Uterus (tissue), 2 donors: ENCODE data around the gene SMIM13.

ENCODE experiments used
- CTCF ChIP-seq, 4 experiments: fragments of 200-600 bp in 2 of 4; fragments of 450-650 bp in 2 of 4; sonication (generic) in 2 of 4; IDR thresholded peaks; one replicate each; pipeline ENCODE4 v1.5.1; 2016 to 2019; ENCODE audit warnings: antibody characterized with exemption in 4 of 4, mild to moderate bottlenecking in 2 of 4, moderate library complexity in 1 of 4
- POLR2A ChIP-seq, 2 donors: fragments of 450-650 bp; IDR thresholded peaks; one replicate each; pipeline ENCODE4 v1.6.1; 2016; ENCODE audit warnings: antibody characterized with exemption in 2 of 2, mild to moderate bottlenecking in 1 of 2, moderate library complexity in 1 of 2

GRCh38 chr6:11089695-11090094, 3.9 kb upstream of the SMIM13 start:
- TF ChIP-seq CTCF (IDR thresholded peaks at IDR 0.05) (no peak), POLR2A (IDR thresholded peaks at IDR 0.05) (no peak)
